HL-60/S4 treated with phorbol 12-myristate 13-acetate at 8.2 ng/mL for 4 days and 3 days (cell line): ENCODE measurements around the gene AQP6.

ENCODE experiments used
- in situ Hi-C: fragments of 300-500 bp; cut with MboI; formaldehyde crosslinking; loops from 2 replicates; pipeline ENCODE4 v1.15.0; 2022; ENCODE audit warnings: low sequenced_read_pairs

AQP6 gene

DNA sequence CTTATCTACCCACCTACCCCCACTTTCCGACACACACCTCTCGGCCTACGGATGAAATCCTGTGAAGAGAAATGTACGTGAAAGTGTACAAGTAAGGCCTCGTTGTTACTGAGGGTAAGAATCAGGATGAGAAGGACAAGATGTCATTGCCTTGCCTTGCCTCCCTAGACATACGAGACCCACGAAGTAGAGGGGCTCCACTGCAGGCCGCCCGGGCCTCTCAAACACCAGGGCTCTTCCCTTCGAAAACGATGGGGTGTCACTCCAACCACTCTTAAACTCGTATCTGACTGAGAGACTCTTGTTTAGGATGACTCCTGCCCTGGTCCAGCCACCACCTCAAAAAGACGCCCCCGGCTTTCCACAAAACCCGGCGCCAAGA is 52.0 kb downstream of the AQP6 start:
- in situ Hi-C loops = no loop called here

DNA sequence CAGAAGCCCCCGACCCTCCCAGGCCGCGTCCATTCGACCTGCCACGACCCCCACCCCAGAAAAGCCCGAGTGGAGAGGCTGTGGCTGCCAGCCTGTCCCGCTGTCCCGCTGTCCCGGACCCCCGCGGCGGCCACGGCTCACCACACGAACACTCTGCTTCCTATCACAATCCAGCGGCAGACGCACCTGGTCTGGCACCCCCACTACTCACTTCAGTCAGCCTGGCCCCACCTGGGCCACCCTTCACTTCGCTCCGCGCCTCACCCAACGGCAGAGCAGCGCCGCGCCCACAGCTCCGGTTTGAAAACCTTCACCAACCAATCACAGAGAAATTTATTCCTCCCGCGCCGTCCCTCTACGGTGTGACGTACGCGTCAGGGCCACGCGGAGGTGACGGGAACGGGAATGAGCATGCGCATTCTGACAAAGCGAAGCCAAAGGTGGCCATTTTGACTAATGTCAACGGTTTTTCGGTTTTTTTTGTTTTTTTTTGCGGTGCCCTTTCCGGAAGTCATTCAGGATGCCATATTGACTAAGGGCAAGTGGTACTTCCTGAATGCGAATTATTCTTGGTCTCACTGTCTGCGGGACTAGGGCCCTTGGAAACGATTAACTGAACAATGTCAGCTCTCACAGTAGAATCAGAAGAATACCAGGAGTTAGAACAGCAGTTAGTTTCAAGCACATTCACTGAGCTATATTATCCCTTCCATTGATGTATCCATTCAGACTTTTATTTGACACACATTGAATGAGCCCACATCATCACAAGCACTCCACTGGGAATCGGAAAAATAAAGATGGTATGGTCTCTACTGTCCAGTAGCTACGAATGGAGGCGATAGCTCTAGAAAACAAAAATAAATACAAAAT is 52.7 kb downstream of the AQP6 start, which contains the start of gene RACGAP1:
RACGAP1 (minus strand) TSS at position 308 of the 873 bp plus-strand sequence. CDS start 8,779 bp downstream, outside the sequence.
- in situ Hi-C loops = no loop called here

DNA sequence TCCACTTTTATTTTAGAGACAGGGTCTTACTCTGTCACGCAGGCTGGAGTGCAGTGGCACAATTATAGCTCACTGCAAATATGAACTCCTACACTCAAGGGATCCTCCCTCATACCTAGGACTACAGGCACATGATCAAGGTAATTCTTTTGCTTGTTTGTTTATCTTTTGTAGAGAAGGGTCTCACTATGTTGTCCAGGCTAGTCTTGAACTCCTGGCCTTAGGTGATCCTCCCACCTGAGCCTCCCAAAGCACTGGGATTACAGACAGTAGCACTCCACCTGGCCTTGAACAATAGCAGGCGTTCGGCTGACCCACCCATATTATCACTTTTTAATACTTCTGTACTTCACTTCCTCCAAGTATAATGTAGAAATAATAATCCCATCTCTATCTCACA is 53.9 kb downstream of the AQP6 start:
- in situ Hi-C loops = no loop called here
